Transverse colon (tissue), 4 donors: ENCODE results near the gene SAA1. TPM values are rescaled to one million over a fixed set of nuclear protein-coding genes. Genes with fewer than 3 reads are reported as not detected.
A peak's percentile ranks its signal among the peaks of the same experiment; 100 is the strongest.

ENCODE experiments used
- DNase-seq: peaks from one replicate; pipeline ENCODE4 v3.0.0-alpha.2; 2019
- H3K27ac ChIP-seq, 4 donors: fragments of 200-600 bp; sonication (generic); 2 replicates each; pipeline ENCODE4 v1.5.1; 2016 to 2018; ENCODE audit warnings: inconsistent platforms in 4 of 4
- H3K27me3 ChIP-seq: fragments of 200-600 bp; sonication (generic); 2 replicates; pipeline ENCODE4 v1.5.1; 2017; ENCODE audit warnings: inconsistent platforms
- H3K36me3 ChIP-seq, 4 donors: fragments of 200-600 bp; sonication (generic); 2 replicates each; pipeline ENCODE4 v1.5.1; 2017 to 2019; ENCODE audit warnings: inconsistent platforms in 4 of 4
- H3K4me1 ChIP-seq, 4 donors: fragments of 200-600 bp; sonication (generic); 2 replicates each; pipeline ENCODE4 v1.5.1; 2017 to 2020; ENCODE audit warnings: inconsistent platforms in 4 of 4
- H3K4me3 ChIP-seq, 4 donors: fragments of 200-600 bp; sonication (generic); 1 replicate in 1 of 4; 2 replicates in 3 of 4; pipeline versions ENCODE4 v1.5.1 to v1.6.1; 2017 to 2019; ENCODE audit warnings: inconsistent platforms in 4 of 4
- H3K9me3 ChIP-seq, 2 donors: fragments of 200-600 bp; sonication (generic); 2 replicates each; pipeline ENCODE4 v1.5.1; 2017 to 2019; ENCODE audit warnings: inconsistent platforms in 2 of 2
- EP300 ChIP-seq: sonication (generic); formaldehyde crosslinking; IDR thresholded peaks from one replicate; pipeline ENCODE4 v1.6.1; 2017; ENCODE audit warnings: antibody characterized with exemption, low read depth
- POLR2A ChIP-seq: fragments of 450-650 bp; IDR thresholded peaks from one replicate; pipeline ENCODE4 v1.6.1; 2016; ENCODE audit warnings: antibody characterized with exemption, mild to moderate bottlenecking, moderate library complexity
- POLR2AphosphoS5 ChIP-seq, 3 donors: sonication (generic); formaldehyde crosslinking; IDR thresholded peaks; one replicate each; pipeline ENCODE4 v1.6.1; 2016; ENCODE audit warnings: antibody characterized with exemption in 3 of 3
- WGBS, 2 donors: methylation state at CpG; one replicate each; pipeline ENCODE4 v1.1.5; 2018; ENCODE audit warnings: low coverage in 1 of 2; 5-methylcytosine and 5-hydroxymethylcytosine counted together
- in situ Hi-C, 4 donors: fragments of 200-750 bp; cut with MboI; loops; one replicate each; pipeline versions ENCODE4 v1.15.0 to v1.15.1; 2017; ENCODE audit warnings: low sequenced_read_pairs in 3 of 4, low pct_ligation_motif_present in 1 of 4, low pct_unique_long_range_greater_than_20kb in 1 of 4
- intact Hi-C: fragments of 100-400 bp; cut with DNase I; formaldehyde crosslinking; loops from one replicate; pipeline ENCODE4 v1.15.1; 2023; ENCODE audit warnings: low total_unique reads
- total RNA-seq, 4 donors: library from RNA; depleted of rRNA; stranded (reverse); fragments of >200 nt; gene quantifications; one replicate each; pipeline ENCODE4 v1.1.0, GENCODE V29; 2016
- TF ChIP-seq, protein P1 (sequence below), 5 experiments: fragments of 200-600 bp in 3 of 5; fragments of 450-650 bp in 2 of 5; sonication (generic) in 3 of 5; IDR thresholded peaks; 1 replicate in 2 of 5; 2 replicates in 3 of 5; pipeline ENCODE4 v1.5.1; 2016 to 2017; ENCODE audit warnings: antibody characterized with exemption in 5 of 5, inconsistent platforms in 3 of 5, mild to moderate bottlenecking in 2 of 5, moderate library complexity in 1 of 5

SAA1 gene
- total RNA-seq, 4 donors from 2014 or later, result 6.0 to 38.9 (median 17.1) TPM; not detected in 1

DNA sequence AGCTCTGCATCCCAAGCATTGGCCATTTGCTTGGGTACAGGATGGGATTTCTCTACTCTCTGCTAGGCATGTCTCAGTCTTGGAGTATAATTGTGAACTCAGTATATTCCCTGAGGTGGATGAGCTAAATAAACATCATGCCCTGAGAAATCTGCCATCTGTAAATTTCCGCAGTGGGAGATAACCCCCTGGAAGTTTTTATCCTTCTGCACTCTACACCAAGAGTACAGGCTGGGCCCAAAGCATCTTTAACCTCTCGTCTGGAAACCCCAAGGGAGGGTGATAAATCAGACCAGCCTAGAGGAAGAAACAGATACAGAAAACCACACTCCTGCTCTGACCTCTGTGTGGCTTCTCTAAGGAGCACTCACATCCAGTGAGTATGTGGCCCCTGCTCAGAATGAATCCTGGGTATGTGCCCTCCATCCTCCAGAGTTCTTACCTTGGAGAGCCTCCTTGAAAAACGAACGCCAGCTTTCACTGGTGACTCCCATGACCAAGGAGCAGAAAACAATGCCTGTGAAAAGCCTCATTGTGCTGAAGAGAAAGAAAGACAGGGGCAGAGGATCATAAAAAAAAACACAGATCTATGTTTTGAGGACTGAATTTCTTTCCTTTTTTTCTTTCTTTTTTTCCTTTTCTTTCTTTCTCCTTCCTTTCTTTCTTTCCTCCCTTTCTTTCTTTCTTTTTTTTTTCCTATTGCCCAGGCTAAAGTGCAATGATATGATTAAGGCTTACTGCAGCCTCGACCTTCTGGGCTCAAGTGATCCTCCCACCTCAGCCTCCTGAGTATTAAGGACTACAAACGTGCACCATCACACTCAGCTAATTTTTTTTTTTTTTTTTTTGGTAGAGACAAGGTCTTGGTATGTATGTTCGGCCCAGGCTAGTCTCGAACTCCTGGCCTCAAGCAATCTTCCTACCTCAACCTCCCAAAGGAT lies 30.4 kb upstream of the SAA1 start:
- no peak for TF ChIP-seq POLR2A
- H3K27ac ChIP-seq, result no peak overlapping the region
- no peak for DNase-seq
- 49 to 59% methylated on average over 5 to 8 of the region's 8 CpGs for WGBS, 2 donors
- no peak overlapping the region for H3K4me3 ChIP-seq
- in situ Hi-C loops, result no loop called here
- H3K36me3 ChIP-seq, result no peaks in the 10 kb centered on the region
- intact Hi-C loops, result no loop called here
- peaks cover 22% of the 10 kb centered on the region for H3K27me3 ChIP-seq
- no peaks in the 10 kb centered on the region for H3K9me3 ChIP-seq
- H3K4me1 ChIP-seq, result no peaks in the 10 kb centered on the region

DNA sequence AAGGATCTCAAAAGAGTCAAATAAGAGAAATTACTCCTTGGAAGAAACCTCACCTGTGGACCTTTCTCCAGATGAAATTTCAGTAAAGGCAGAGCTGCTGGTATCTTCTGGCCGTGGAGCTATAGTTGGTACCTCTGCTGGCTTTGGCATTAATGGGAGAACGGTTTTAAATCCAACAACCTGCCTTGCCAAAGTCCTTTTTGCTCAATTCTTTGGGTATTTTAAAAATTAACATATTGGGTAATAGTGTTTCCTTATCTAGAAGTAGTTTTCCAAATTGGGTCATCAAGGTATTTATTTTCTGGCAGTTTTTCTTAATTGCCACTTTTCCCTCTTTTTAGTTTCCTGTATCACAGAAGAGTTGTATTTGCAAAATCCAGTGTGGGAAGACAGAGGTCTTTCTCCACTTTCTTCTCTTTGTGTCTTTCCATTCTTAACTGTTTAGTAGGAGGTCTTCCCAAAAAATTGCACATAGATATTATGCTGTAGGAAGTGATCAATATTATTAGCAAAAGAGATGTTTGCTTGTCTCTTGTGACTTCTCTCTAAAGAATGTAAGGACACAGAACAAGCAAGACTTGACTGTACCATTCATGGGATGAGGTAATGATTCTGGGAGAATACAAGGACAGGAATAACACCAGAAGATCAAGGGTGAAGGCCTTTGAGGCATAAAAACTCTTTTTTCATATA lies 29.3 kb upstream of the SAA1 start, which contains the start of gene SAA4:
Gene SAA4 (minus strand): TSS at position 139 of the 693 bp plus-strand sequence. CDS start 876 bp downstream, outside the sequence.
- Histone ChIP-seq H3K27ac (no peak within 1 kb of the TSS), H3K4me3 (no peak within 1 kb of the TSS), H3K27me3 (peaks cover 22% of the 10 kb centered on the region), H3K4me1 (no peaks in the 10 kb centered on the region), H3K36me3 (no peaks in the 10 kb centered on the region), H3K9me3 (no peaks in the 10 kb centered on the region)
- in situ Hi-C loops, result no loop called here
- no peak for DNase-seq
- 68 to 76% methylated on average over 2 of the region's 2 CpGs for WGBS, 2 donors
- intact Hi-C loops, result no loop called here
- no peak for TF ChIP-seq EP300
- TF ChIP-seq POLR2A, result no peak
- TF ChIP-seq POLR2AphosphoS5 (IDR thresholded peaks at IDR 0.05), result no peak
- TF ChIP-seq, protein P1, sequence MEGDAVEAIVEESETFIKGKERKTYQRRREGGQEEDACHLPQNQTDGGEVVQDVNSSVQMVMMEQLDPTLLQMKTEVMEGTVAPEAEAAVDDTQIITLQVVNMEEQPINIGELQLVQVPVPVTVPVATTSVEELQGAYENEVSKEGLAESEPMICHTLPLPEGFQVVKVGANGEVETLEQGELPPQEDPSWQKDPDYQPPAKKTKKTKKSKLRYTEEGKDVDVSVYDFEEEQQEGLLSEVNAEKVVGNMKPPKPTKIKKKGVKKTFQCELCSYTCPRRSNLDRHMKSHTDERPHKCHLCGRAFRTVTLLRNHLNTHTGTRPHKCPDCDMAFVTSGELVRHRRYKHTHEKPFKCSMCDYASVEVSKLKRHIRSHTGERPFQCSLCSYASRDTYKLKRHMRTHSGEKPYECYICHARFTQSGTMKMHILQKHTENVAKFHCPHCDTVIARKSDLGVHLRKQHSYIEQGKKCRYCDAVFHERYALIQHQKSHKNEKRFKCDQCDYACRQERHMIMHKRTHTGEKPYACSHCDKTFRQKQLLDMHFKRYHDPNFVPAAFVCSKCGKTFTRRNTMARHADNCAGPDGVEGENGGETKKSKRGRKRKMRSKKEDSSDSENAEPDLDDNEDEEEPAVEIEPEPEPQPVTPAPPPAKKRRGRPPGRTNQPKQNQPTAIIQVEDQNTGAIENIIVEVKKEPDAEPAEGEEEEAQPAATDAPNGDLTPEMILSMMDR (IDR thresholded peaks at IDR 0.05), result no peak

DNA sequence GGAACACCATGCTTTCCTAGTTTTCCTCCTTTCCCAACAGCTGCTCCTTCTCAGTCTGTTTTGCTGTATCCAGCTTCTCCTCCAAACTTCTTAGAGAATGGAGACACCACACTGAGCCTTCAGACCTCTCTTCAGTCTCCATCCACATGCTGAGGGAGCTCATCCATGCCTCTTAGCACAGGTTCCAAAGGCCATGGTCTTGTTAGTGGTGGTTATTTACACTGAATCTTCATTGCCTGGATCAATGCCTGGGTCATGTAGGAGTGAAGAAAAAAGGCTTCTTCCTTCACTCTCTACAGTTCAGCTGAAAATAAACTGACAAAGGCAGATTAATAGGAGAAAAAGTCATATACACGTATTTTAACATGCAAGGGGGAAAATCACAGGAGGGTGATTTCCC lies 26.4 kb upstream of the SAA1 start:
- H3K27me3 ChIP-seq, result peaks cover 22% of the 10 kb centered on the region
- no peak overlapping the region for H3K4me3 ChIP-seq
- in situ Hi-C loops (no loop called here), intact Hi-C loops (no loop called here)
- WGBS, 2 donors, result 82 to 90% methylated on average over 1 of the region's 1 CpG
- no peaks in the 10 kb centered on the region for H3K4me1 ChIP-seq
- no peak overlapping the region for H3K27ac ChIP-seq
- DNase-seq, result no peak
- H3K9me3 ChIP-seq, result no peaks in the 10 kb centered on the region
- H3K36me3 ChIP-seq, result no peaks in the 10 kb centered on the region
- TF ChIP-seq POLR2A, result no peak
- TF ChIP-seq, protein P1 (IDR thresholded peaks at IDR 0.05), result no peak
- no peak for TF ChIP-seq EP300
- no peak for TF ChIP-seq POLR2AphosphoS5 (IDR thresholded peaks at IDR 0.05)

DNA sequence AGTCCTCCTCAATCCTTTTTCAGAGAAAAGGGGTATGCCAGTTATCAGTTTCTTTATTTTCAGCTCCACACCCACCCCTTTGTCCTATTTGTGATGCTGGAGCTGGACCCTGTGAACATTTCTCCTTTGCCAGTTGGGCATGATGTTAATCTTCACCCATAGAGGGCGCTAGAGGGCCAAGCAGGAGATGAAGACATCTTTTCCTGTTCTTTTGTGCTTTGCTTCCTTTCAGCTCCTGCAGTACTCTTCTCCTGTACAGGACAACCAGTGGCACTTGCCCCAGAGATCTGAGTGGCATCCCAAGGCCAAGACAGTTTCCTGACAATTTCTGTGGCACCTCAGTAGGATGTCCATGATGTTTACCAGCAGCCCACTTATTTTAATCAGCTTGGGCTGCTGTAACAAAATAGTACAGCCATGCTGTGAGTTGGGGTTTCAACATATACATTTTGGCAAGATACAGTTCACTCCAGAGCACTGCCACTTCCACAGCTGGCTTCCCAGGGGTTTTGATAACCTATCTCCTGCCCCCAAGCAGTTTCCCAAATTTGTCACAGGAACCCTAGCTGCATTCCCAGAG lies 22.2 kb upstream of the SAA1 start:
- no peak for TF ChIP-seq POLR2A
- no peak for TF ChIP-seq POLR2AphosphoS5 (IDR thresholded peaks at IDR 0.05)
- TF ChIP-seq, protein P1 (IDR thresholded peaks at IDR 0.05), result peak; percentile 64 to 82 (median 78)
- WGBS, 2 donors, result 0% methylated on average over 1 of the region's 1 CpG; no CpG with 5 or more reads in 1 of the 2 donors
- Histone ChIP-seq H3K27me3 (peaks cover 10% of the 10 kb centered on the region), H3K9me3 (no peaks in the 10 kb centered on the region), H3K27ac (no peak overlapping the region), H3K4me1 (peaks cover 0 to 3% (median 0%) of the 10 kb centered on the region in 4 donors), H3K4me3 (no peak overlapping the region), H3K36me3 (no peaks in the 10 kb centered on the region)
- intact Hi-C loops (no loop called here), in situ Hi-C loops (no loop called here)
- DNase-seq, result peak; percentile 70
